GM06990 (cell line): ENCODE results near the gene ULK4.

ENCODE experiments used
- DNase-seq: peaks from one replicate; pipeline ENCODE4 v3.0.0-alpha.2; 2011; ENCODE audit not compliant: insufficient read length; ENCODE audit errors: extremely low read depth
- H3K27me3 ChIP-seq: replicated peaks from 2 replicates; pipeline ENCODE4 v1.6.0; 2011; ENCODE audit warnings: low read length; ENCODE audit not compliant: control insufficient read depth, insufficient read depth
- H3K36me3 ChIP-seq: 2 replicates; pipeline ENCODE4 v1.5.1; 2011; ENCODE audit warnings: low read length; ENCODE audit not compliant: control insufficient read depth, insufficient read depth
- H3K4me3 ChIP-seq: replicated peaks from 2 replicates; pipeline ENCODE4 v1.5.1; 2011; ENCODE audit warnings: low read depth, mild to moderate bottlenecking, control low read depth, low read length
- TF ChIP-seq, protein P1 (sequence below): IDR thresholded peaks from 2 replicates; pipeline ENCODE4 v1.5.1; 2011; ENCODE audit warnings: low read length, control low read depth, mild to moderate bottlenecking, inconsistent platforms; ENCODE audit not compliant: insufficient read depth, poor library complexity, severe bottlenecking

ULK4 gene

DNA sequence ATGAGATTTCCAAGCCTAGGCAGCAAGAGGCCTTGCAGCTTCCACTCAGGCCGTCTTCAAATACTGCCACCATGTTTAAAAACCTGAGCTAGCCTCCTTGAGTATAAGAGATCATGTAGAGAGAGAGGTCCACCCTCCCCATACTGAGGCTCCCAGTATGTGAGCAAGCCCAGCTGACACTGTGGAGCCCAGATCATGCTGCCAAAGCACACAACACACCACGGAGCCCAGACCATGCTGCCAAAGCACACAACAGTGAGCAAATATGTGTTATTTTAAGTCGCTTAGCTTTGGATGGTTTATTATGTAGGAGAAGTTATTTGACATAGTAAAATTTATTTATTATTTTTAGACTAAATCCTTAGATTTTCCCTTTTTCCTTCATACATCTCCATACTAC is 428.9 kb downstream of the ULK4 start:
- Histone ChIP-seq H3K4me3 (no peak overlapping the region), H3K27me3 (no peaks in the 10 kb centered on the region), H3K36me3 (no peaks in the 10 kb centered on the region)
- DNase-seq: no peak
- TF ChIP-seq, protein P1, sequence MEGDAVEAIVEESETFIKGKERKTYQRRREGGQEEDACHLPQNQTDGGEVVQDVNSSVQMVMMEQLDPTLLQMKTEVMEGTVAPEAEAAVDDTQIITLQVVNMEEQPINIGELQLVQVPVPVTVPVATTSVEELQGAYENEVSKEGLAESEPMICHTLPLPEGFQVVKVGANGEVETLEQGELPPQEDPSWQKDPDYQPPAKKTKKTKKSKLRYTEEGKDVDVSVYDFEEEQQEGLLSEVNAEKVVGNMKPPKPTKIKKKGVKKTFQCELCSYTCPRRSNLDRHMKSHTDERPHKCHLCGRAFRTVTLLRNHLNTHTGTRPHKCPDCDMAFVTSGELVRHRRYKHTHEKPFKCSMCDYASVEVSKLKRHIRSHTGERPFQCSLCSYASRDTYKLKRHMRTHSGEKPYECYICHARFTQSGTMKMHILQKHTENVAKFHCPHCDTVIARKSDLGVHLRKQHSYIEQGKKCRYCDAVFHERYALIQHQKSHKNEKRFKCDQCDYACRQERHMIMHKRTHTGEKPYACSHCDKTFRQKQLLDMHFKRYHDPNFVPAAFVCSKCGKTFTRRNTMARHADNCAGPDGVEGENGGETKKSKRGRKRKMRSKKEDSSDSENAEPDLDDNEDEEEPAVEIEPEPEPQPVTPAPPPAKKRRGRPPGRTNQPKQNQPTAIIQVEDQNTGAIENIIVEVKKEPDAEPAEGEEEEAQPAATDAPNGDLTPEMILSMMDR: no peak

DNA sequence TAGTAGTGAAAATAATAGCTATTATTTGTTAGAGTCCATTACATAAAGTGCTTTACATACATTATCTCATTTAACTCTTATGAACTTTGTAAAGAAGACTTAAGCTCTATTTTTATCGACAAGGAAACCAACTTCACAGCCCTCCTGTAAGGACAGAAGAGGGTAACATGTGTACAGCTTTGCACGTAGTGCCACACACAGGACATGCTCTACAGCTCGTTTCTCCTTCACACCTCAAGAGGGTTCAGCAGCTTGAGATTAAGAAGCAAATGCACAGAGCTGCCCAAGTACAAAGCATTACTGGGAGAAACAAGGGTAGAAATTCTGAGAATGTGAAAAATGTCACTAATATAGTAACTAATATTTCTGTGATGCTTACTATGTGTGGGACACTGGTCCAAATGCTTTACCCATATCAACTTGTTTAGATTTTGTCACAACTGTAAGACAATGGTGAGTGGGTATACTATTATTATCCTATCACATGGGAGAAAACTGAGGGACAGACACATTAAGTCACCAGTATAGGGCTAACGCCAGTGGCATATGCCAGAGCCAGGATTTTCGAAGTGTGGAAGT is 434.8 kb downstream of the ULK4 start:
- no peak for DNase-seq
- TF ChIP-seq, protein P1: no peak
- Histone ChIP-seq H3K4me3 (no peak overlapping the region), H3K27me3 (no peaks in the 10 kb centered on the region), H3K36me3 (no peaks in the 10 kb centered on the region)

DNA sequence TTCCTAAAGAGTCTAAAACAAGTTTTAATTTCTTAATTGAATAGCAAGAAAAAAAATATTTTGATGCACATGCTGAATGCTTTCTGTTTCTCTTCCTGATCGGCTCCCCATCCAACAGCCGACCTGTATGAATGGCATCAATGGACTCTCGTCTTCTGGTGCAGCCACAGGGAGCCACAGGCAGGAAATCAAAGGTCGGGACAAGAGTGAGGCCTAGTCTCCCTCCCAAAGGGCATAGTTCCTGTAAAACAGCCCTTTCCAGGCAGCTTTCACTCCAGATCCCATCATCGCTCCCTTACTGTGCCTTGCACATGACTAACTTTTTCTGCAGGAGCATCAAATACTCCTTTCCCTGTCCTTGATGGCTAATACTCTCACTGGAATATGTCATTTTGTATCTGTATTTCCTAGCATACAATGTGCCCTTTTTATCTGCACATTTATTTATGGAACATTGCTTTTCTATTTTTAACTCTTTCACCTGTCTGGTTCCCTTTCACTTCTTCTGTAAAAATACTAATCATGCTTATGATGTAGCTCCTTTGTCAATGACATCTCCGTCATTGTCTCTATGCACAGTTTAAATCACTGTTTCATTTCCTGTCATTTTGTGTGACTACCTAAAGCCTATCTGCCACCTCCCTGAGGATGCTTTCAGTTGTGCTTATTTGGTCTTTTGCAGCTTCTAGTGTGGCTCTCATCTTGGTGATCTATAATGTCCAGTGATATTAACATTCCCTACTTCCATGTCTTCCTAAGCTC is 436.4 kb downstream of the ULK4 start:
- DNase-seq: no peak
- Histone ChIP-seq H3K36me3 (no peaks in the 10 kb centered on the region), H3K4me3 (no peak overlapping the region), H3K27me3 (no peaks in the 10 kb centered on the region)
- TF ChIP-seq, protein P1: no peak

DNA sequence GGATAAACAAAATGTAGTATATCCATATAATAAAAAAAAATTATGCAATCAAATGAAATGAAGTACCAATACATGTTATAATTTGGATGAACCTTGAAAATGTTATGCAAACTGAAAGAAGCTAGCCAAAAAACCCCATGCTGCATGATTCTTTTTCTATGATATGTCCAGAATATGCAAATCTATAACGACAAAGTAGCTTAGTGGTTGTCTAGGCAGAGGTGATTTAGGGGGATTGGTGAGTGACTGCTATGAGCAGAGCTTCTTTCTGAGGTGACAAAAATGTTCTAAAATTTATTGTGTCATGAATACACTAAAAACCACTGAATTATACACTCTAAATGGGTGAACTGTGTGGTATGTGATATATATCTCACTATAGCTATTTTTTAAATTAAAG is 438.0 kb downstream of the ULK4 start:
- TF ChIP-seq, protein P1: no peak
- H3K36me3 ChIP-seq: no peaks in the 10 kb centered on the region
- no peaks in the 10 kb centered on the region for H3K27me3 ChIP-seq
- no peak for DNase-seq
- H3K4me3 ChIP-seq: no peak overlapping the region

DNA sequence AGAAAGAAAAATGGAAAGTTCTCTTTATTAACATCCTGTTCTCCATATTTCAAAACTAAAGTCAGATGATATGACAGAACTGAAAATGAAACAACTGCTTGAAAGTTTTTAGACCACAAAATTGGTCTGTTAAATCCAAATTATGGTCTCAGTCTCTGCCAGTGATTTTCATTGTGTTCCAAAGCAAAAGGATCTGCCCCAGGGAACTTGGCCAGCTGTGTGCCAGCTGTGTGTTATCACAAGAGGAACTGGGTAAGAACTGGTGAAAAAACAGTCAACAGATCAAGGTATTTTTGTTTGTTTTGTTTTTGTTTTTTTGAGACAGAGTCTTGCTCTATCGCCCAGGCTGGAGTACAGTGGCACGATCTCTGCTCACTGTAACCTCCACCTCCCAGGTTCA is 439.3 kb downstream of the ULK4 start:
- TF ChIP-seq, protein P1: no peak
- no peak overlapping the region for H3K4me3 ChIP-seq
- H3K36me3 ChIP-seq: no peaks in the 10 kb centered on the region
- peak; percentile 48 for DNase-seq
- no peaks in the 10 kb centered on the region for H3K27me3 ChIP-seq
